Measurements from ENCODE around the gene TTI1. TPM values are rescaled to one million over a fixed set of nuclear protein-coding genes. Genes with fewer than 3 reads are reported as not detected.

Gene TTI1
- total RNA-seq, 1 experiment from 2014 or later = 16.1 TPM

DNA sequence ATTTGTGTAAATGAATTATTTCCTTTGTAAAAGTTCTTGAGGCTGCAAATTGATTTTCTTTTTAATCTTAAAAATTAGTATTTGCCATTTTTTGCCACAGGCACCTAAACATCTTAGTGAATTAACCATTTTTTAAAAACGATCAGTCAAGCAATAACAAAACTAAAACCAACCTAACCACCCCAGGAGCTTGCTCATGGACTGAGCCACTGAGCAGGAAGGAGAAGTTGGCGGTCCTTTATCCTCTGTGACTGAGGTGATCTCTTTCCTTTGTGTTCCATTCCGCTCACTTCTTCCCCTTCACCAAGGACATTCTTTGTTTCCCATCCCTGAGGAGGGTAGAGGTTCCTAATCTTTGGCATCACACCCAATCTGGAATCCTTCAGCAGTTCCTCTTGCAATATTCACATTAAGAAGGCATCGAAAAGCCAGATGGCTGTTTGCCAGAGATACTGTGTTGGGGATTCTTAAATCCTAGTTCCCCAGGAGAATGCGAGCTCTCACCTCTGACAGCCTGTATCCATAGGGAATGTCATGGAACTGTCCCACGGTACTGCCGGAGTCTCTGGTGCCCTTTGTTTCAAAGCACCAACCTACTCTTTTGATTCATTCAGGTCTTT is 30.8 kb upstream of the TTI1 start:
- H3K4me3 ChIP-seq = no peak overlapping the region
- no peaks in the 10 kb centered on the region for H3K9me3 ChIP-seq (replicated peaks)
- DNase-seq (ENCODE audit: low read depth in 1 of 2, low spot score in 2 of 2) = no peak
- peaks cover 4% of the 10 kb centered on the region; the same call in 1 of the 2 replicates for H3K4me1 ChIP-seq (replicated peaks)
- no peak overlapping the region for H3K27ac ChIP-seq
- no peaks in the 10 kb centered on the region for H3K27me3 ChIP-seq (replicated peaks)
- peaks cover 94% of the 10 kb centered on the region for H3K36me3 ChIP-seq

DNA sequence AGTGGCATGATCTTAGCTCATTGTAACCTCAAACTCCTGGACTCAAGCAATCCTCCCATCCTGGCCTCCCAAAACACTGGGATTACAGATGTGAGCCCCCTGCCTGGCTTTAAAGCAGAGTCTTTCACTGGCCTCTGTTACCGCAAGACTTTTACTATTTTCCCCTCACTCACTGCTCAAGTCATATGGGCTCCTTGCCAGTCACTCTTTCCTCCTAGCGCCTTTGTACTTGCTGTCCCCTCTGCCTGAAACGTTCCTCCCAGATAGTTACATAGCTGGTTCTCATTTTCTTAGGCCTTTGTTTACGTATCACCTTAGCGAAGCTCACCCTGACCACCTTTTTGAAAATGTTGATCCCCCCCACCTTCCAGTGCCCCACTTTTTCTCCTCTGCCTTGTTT is 29.6 kb upstream of the TTI1 start:
- Histone ChIP-seq H3K9me3 (replicated peaks) (no peaks in the 10 kb centered on the region), H3K36me3 (peaks cover 94% of the 10 kb centered on the region), H3K4me1 (replicated peaks) (peaks cover 4% of the 10 kb centered on the region; the same call in 1 of the 2 replicates), H3K4me3 (no peak overlapping the region), H3K27ac (no peak overlapping the region), H3K27me3 (replicated peaks) (no peaks in the 10 kb centered on the region)
- DNase-seq (ENCODE audit: low read depth in 1 of 2, low spot score in 2 of 2) = no peak

DNA sequence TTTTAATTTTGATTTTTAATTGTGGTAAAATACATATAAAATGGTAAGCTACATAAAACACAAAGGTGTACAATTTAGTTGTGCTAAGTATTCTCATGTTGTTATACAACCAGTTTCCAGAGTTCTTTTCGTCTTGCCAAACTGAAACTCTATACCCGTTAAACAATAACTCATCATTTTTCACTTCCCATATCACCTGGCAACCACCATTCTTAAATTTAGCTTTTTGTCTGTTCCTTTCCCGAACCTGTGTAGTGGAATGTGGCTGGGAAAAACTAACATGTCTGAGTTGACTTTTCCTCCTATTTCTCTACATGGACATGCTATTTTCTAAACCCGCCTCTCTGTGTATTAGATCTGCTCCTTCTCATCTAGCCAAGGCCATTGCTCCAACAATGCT is 27.9 kb upstream of the TTI1 start:
- Histone ChIP-seq H3K4me1 (replicated peaks) (peaks cover 4% of the 10 kb centered on the region; the same call in 1 of the 2 replicates), H3K27me3 (replicated peaks) (no peaks in the 10 kb centered on the region), H3K36me3 (peaks cover 87% of the 10 kb centered on the region), H3K9me3 (replicated peaks) (no peaks in the 10 kb centered on the region), H3K27ac (no peak overlapping the region), H3K4me3 (no peak overlapping the region)
- no peak for DNase-seq (ENCODE audit: low read depth in 1 of 2, low spot score in 2 of 2)

GRCh38 chr20:38060536-38060935 is 27.3 kb upstream of the TTI1 start:
- peaks cover 82% of the 10 kb centered on the region for H3K36me3 ChIP-seq
- H3K4me1 ChIP-seq (replicated peaks) = peaks cover 4% of the 10 kb centered on the region; the same call in 1 of the 2 replicates
- DNase-seq (ENCODE audit: low read depth in 1 of 2, low spot score in 2 of 2) = no peak
- no peak overlapping the region for H3K27ac ChIP-seq
- H3K27me3 ChIP-seq (replicated peaks) = no peaks in the 10 kb centered on the region
- no peaks in the 10 kb centered on the region for H3K9me3 ChIP-seq (replicated peaks)
- H3K4me3 ChIP-seq = no peak overlapping the region

DNA sequence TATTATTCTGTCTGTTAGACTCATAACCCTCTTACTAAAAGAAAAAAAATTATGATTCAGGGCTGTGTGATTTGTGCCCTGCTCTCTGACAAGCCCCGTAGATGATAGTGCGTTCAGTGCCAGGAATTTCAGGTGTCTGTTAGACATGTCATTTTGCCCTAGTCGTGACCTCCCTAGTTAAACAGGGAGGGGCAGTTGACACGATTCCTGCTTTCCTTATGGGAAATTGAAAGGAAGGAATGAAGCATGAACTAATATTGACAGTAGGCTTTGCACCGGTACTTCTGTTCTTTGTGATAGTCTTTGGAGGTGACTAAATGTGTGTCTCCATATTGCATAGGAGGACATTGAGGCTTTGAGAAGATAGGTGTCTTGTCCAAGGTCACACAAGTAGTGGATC is 26.6 kb upstream of the TTI1 start:
- peaks cover 75% of the 10 kb centered on the region for H3K36me3 ChIP-seq
- no peaks in the 10 kb centered on the region for H3K9me3 ChIP-seq (replicated peaks)
- H3K4me3 ChIP-seq = no peak overlapping the region

DNA sequence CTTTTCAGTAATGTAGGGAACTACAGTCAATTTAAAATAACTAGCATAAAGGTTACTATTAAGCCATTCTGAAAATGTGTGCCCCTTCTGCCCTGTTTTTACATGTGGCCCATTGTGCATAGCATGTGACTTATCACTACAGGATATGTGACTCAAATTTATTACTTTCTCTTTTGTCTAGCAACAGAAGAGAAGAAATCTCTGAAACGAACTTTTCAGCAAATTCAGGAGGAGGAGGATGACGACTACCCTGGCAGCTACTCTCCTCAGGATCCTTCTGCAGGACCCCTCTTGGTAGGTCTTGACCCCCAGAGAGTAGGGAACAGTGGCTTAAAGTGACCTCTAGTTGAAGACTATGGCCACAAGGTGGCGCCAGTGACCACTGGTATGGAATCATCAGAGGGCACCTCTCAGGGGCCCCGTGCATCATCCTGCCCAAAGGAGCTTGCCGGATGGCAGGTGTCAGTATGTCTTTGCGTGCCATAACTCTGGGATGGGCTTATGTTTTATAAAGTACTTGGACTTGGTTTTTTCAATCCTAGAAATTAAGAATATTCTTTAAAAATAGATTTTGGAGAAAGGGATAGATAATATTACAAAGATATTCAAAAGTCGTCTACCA is 24.2 kb upstream of the TTI1 start:
- Histone ChIP-seq H3K36me3 (peaks cover 65% of the 10 kb centered on the region), H3K9me3 (replicated peaks) (no peaks in the 10 kb centered on the region), H3K4me3 (no peak overlapping the region), H3K27me3 (replicated peaks) (no peaks in the 10 kb centered on the region), H3K27ac (no peak overlapping the region), H3K4me1 (replicated peaks) (peaks cover 4% of the 10 kb centered on the region; the same call in 1 of the 2 replicates)
- DNase-seq (ENCODE audit: low read depth in 1 of 2, low spot score in 2 of 2) = peak; percentile 79 to 85

More for the DNA sequence above, 26.6 kb upstream of the TTI1 start:
- no peak for DNase-seq (ENCODE audit: low read depth in 1 of 2, low spot score in 2 of 2)
- peaks cover 4% of the 10 kb centered on the region; the same call in 1 of the 2 replicates for H3K4me1 ChIP-seq (replicated peaks)
- no peak overlapping the region for H3K27ac ChIP-seq
- no peaks in the 10 kb centered on the region for H3K27me3 ChIP-seq (replicated peaks)

GRCh38 chr20:38055848-38056247 is 22.6 kb upstream of the TTI1 start:
- H3K4me1 ChIP-seq (replicated peaks) = peaks cover 5% of the 10 kb centered on the region
- H3K27ac ChIP-seq = no peak overlapping the region
- H3K4me3 ChIP-seq = no peak overlapping the region
- no peaks in the 10 kb centered on the region for H3K27me3 ChIP-seq (replicated peaks)
- peaks cover 63% of the 10 kb centered on the region for H3K36me3 ChIP-seq
- no peak for DNase-seq (ENCODE audit: low read depth in 1 of 2, low spot score in 2 of 2)
- H3K9me3 ChIP-seq (replicated peaks) = no peaks in the 10 kb centered on the region

DNA sequence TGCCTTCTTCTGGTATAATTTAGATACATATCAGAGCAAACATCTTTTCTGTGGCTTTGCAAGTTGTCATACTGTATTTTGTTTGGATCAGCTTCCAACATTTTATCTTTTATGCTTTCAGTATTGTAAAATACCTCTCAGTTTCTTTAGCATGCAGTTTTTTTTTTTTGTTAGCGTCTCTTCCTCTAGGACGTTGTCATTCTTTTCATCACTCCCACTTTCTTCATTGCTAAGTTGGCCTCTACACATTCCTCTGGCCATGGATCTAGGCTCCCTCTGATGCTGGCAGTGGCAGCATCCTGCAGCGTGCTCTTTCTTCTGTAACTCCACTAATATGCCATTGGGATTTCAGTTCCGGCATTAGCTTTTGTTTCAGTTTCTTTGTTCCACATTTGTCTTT is 22.0 kb upstream of the TTI1 start:
- Histone ChIP-seq H3K27me3 (replicated peaks) (no peaks in the 10 kb centered on the region), H3K36me3 (peaks cover 60% of the 10 kb centered on the region), H3K4me3 (no peak overlapping the region), H3K27ac (no peak overlapping the region), H3K9me3 (replicated peaks) (no peaks in the 10 kb centered on the region), H3K4me1 (replicated peaks) (peaks cover 8% of the 10 kb centered on the region)
- DNase-seq (ENCODE audit: low read depth in 1 of 2, low spot score in 2 of 2) = no peak

GRCh38 chr20:38054647-38055046 is 21.4 kb upstream of the TTI1 start:
- no peak for DNase-seq (ENCODE audit: low read depth in 1 of 2, low spot score in 2 of 2)
- Histone ChIP-seq H3K27ac (no peak overlapping the region), H3K36me3 (peaks cover 60% of the 10 kb centered on the region), H3K4me1 (replicated peaks) (peaks cover 13% of the 10 kb centered on the region), H3K4me3 (no peak overlapping the region), H3K9me3 (replicated peaks) (no peaks in the 10 kb centered on the region), H3K27me3 (replicated peaks) (no peaks in the 10 kb centered on the region)

DNA sequence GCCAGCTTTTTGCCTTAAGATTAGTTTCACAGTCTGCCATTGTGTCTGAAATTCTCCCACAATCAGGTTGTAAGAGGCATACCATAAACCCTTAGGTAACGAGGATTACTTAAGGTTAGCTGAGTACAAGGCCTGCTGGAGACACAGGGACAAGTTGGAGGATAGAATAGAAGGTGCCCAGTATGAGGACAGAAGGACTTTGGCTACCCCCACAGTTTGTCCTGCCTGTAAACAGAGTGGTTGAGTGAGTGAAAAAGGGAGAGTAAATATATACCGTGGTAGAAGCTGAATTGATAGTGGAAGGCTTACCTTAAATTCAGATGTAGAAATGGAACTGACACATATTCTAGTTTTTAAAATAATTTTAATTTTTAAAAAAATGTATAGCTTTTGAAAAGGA is 19.6 kb upstream of the TTI1 start:
- Histone ChIP-seq H3K27me3 (replicated peaks) (no peaks in the 10 kb centered on the region), H3K4me3 (no peak overlapping the region), H3K9me3 (replicated peaks) (no peaks in the 10 kb centered on the region), H3K27ac (no peak overlapping the region), H3K4me1 (replicated peaks) (peaks cover 16% of the 10 kb centered on the region), H3K36me3 (peaks cover 58% of the 10 kb centered on the region)
- DNase-seq (ENCODE audit: low read depth in 1 of 2, low spot score in 2 of 2) = no peak

DNA sequence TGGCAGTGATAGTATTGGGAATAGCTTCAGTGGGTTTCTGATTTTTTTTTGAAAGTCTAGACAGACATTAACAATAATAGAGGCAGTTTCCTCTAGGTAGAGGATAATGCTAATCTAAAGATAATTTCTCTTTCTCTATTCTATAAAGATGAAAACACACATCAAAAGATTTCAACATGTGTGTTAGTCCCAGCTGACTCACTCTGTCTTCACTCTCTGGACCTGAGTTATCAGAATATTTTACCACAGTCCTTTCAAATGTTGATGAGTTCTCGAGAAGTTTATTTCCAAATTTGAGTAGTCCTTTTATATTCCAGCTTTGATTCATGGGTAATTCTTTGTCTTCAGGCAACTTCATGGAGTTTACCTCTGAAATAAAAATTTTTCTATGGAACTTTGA is 17.4 kb upstream of the TTI1 start:
- Histone ChIP-seq H3K4me3 (no peak overlapping the region), H3K27ac (peak overlapping the region; percentile 34; the same call in 1 of the 2 replicates), H3K27me3 (replicated peaks) (no peaks in the 10 kb centered on the region), H3K36me3 (peaks cover 66% of the 10 kb centered on the region), H3K4me1 (replicated peaks) (peaks cover 16% of the 10 kb centered on the region), H3K9me3 (replicated peaks) (no peaks in the 10 kb centered on the region)
- DNase-seq (ENCODE audit: low read depth in 1 of 2, low spot score in 2 of 2) = no peak

DNA sequence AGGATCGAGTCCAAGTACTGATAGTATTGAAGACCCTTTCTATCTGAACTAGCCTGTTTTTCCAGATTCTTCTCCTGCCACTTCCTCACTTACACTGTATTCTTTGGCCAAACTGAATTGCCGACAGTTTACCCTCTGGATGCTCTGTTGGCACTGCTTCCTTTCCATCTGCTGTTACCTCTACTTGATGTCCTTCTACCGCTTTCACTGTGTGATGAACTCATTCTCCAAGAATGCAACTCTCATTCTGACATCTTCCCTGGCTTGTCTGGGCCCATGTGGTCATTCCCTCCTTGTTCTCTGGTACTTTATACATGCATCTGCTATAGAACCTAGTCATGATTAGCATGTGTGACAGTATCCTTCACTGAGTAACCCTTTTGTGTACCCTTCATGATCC is 16.5 kb upstream of the TTI1 start:
- DNase-seq (ENCODE audit: low read depth in 1 of 2, low spot score in 2 of 2) = peak; percentile 61 to 66
- Histone ChIP-seq H3K27me3 (replicated peaks) (no peaks in the 10 kb centered on the region), H3K4me1 (replicated peaks) (peaks cover 16% of the 10 kb centered on the region), H3K27ac (peak overlapping the region; percentile 34), H3K4me3 (no peak overlapping the region), H3K36me3 (peaks cover 75% of the 10 kb centered on the region), H3K9me3 (replicated peaks) (no peaks in the 10 kb centered on the region)

- no peak for DNase-seq (ENCODE audit: low read depth in 1 of 2, low spot score in 2 of 2)
- H3K4me1 ChIP-seq (replicated peaks) = peaks cover 32% of the 10 kb centered on the region
- no peaks in the 10 kb centered on the region for H3K27me3 ChIP-seq (replicated peaks)
- no peak overlapping the region for H3K4me3 ChIP-seq
- no peak overlapping the region for H3K27ac ChIP-seq
- H3K9me3 ChIP-seq (replicated peaks) = no peaks in the 10 kb centered on the region
- H3K36me3 ChIP-seq = peaks cover 87% of the 10 kb centered on the region
Observed at GRCh38 chr20:38046572-38046971, 13.3 kb upstream of the TTI1 start.

DNA sequence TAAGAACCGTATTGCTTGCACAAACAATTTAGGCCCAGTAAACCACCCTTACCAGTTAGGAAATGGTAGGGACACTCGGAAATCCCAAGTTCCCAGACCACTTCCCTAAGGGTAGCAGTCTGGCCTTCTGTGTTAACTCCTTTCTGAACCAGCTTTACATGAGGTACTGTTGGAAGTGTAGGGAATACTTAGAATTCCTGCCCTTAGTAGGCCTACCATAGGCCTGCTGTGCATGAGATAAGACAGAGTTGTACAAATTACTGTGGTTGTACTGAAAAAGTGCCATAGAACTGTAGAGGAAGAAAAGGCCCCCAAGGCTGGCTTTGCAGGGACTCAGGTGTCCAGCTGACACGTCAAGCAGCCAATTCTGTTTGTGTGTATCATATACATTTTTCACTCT is 11.4 kb upstream of the TTI1 start:
- H3K27ac ChIP-seq = no peak overlapping the region
- H3K27me3 ChIP-seq (replicated peaks) = no peaks in the 10 kb centered on the region
- no peaks in the 10 kb centered on the region for H3K9me3 ChIP-seq (replicated peaks)
- no peak overlapping the region for H3K4me3 ChIP-seq
- peaks cover 84% of the 10 kb centered on the region for H3K36me3 ChIP-seq
- no peak for DNase-seq (ENCODE audit: low read depth in 1 of 2, low spot score in 2 of 2)
- peaks cover 28% of the 10 kb centered on the region for H3K4me1 ChIP-seq (replicated peaks)
